Astrocyte (in vitro differentiated cells and primary cell): ENCODE measurements around the gene DNAH9. TPM values are rescaled to one million over a fixed set of nuclear protein-coding genes. Genes with fewer than 3 reads are reported as not detected.

Experiments
- DNase-seq: peaks from one replicate; pipeline ENCODE4 v3.0.0-alpha.2; 2010; ENCODE audit warnings: low read depth
- FAIRE-seq: peaks from 2 replicates; lab custom pipeline; 2011; peaks lifted over from hg19 to GRCh38; lab: Jason Lieb, UNC
- H2AFZ ChIP-seq: 2 replicates; pipeline ENCODE4 v1.6.0; 2012; ENCODE audit warnings: low read depth, low read length, inconsistent platforms
- H3K27ac ChIP-seq: 2 replicates; pipeline ENCODE4 v1.5.1; 2011; ENCODE audit warnings: low read depth, low read length, inconsistent platforms
- H3K27me3 ChIP-seq: 2 replicates; pipeline ENCODE4 v1.6.0; 2011; ENCODE audit warnings: low read length, inconsistent platforms; ENCODE audit not compliant: insufficient read depth
- H3K36me3 ChIP-seq: 2 replicates; pipeline ENCODE4 v1.5.1; 2011; ENCODE audit warnings: low read length, inconsistent platforms; ENCODE audit not compliant: insufficient read depth
- H3K4me1 ChIP-seq: 2 replicates; pipeline ENCODE4 v1.5.1; 2011; ENCODE audit warnings: low read length, inconsistent platforms; ENCODE audit not compliant: insufficient read depth
- H3K4me2 ChIP-seq: 2 replicates; pipeline ENCODE4 v1.6.0; 2012; ENCODE audit warnings: low read length, inconsistent platforms
- H3K4me3 ChIP-seq: 2 replicates; pipeline ENCODE4 v1.5.1; 2011; ENCODE audit warnings: low read depth, mild to moderate bottlenecking, low read length, inconsistent platforms; ENCODE audit not compliant: insufficient read depth
- H3K79me2 ChIP-seq: 2 replicates; pipeline ENCODE4 v1.6.0; 2012; ENCODE audit warnings: mild to moderate bottlenecking, low read length, inconsistent platforms; ENCODE audit not compliant: insufficient read depth
- H3K9ac ChIP-seq: 2 replicates; pipeline ENCODE4 v1.6.0; 2012; ENCODE audit warnings: mild to moderate bottlenecking, low read length, inconsistent platforms
- H3K9me3 ChIP-seq: 2 replicates; pipeline ENCODE4 v1.5.1; 2012; ENCODE audit warnings: low read depth, mild to moderate bottlenecking, low read length, inconsistent platforms; ENCODE audit not compliant: insufficient read depth
- H4K20me1 ChIP-seq: 2 replicates; pipeline ENCODE4 v1.6.0; 2012; ENCODE audit warnings: low read length, inconsistent platforms; ENCODE audit not compliant: insufficient read depth
- H3K27ac Mint-ChIP-seq: one replicate; pipeline ENCODE4 v1.8.0; 2021; ENCODE audit warnings: mild to moderate bottlenecking, mixed read lengths; ENCODE audit not compliant: unreplicated experiment
- H3K27me3 Mint-ChIP-seq: one replicate; pipeline ENCODE4 v1.8.0; 2021; ENCODE audit warnings: low read depth, mixed read lengths; ENCODE audit not compliant: unreplicated experiment
- H3K36me3 Mint-ChIP-seq: one replicate; pipeline ENCODE4 v1.8.0; 2021; ENCODE audit warnings: low read depth, mixed read lengths; ENCODE audit not compliant: unreplicated experiment
- H3K4me1 Mint-ChIP-seq: one replicate; pipeline ENCODE4 v1.8.0; 2021; ENCODE audit warnings: low read depth, mixed read lengths; ENCODE audit not compliant: unreplicated experiment
- H3K4me3 Mint-ChIP-seq: one replicate; pipeline ENCODE4 v1.8.0; 2021; ENCODE audit warnings: mild to moderate bottlenecking, moderate library complexity, mixed read lengths; ENCODE audit not compliant: unreplicated experiment
- H3K9me3 Mint-ChIP-seq: one replicate; pipeline ENCODE4 v1.8.0; 2021; ENCODE audit warnings: mild to moderate bottlenecking, mixed read lengths; ENCODE audit not compliant: unreplicated experiment
- EZH2 ChIP-seq: IDR thresholded peaks from 2 replicates; pipeline ENCODE4 v1.6.1; 2012; ENCODE audit warnings: mild to moderate bottlenecking, low read length, inconsistent platforms; ENCODE audit not compliant: insufficient read depth
- total RNA-seq: library from RNA; stranded (reverse); gene quantifications from 2 replicates; pipeline ENCODE4 v1.2.1, GENCODE V29; 2021
- TF ChIP-seq, protein P1 (sequence below): IDR thresholded peaks from 2 replicates; pipeline ENCODE4 v1.5.1; 2011; ENCODE audit warnings: low read depth, mild to moderate bottlenecking, inconsistent platforms, low read length, moderate library complexity; ENCODE audit not compliant: insufficient read depth

The DNAH9 gene
- total RNA-seq, 1 donor from 2014 or later = not detected

DNA sequence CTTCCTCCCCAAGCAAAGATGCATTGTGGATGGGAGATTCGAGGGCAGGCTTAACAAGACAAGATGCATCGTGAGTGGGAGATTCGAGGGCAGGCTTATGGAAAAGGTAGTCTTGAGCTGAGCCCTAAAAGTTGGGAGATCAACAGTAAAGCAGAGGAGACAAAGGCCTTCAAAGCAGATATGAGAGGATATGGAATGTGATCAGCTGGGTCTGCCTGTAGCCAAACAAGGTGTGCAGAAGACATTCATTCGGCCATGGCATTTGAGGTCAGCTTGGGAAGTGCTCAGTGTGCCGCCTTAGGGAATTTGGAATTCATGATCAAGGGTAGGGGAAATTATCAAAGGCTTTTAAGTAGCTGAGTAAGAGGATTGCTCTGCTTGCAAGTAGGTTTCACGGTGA, 39.5 kb downstream of the DNAH9 start:
- TF ChIP-seq, protein P1, sequence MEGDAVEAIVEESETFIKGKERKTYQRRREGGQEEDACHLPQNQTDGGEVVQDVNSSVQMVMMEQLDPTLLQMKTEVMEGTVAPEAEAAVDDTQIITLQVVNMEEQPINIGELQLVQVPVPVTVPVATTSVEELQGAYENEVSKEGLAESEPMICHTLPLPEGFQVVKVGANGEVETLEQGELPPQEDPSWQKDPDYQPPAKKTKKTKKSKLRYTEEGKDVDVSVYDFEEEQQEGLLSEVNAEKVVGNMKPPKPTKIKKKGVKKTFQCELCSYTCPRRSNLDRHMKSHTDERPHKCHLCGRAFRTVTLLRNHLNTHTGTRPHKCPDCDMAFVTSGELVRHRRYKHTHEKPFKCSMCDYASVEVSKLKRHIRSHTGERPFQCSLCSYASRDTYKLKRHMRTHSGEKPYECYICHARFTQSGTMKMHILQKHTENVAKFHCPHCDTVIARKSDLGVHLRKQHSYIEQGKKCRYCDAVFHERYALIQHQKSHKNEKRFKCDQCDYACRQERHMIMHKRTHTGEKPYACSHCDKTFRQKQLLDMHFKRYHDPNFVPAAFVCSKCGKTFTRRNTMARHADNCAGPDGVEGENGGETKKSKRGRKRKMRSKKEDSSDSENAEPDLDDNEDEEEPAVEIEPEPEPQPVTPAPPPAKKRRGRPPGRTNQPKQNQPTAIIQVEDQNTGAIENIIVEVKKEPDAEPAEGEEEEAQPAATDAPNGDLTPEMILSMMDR = no peak
- TF ChIP-seq EZH2 = no peak
- H3K4me1 Mint-ChIP-seq = no peaks in the 10 kb centered on the region
- Histone ChIP-seq H2AFZ (no peak overlapping the region), H3K79me2 (no peaks in the 10 kb centered on the region), H3K9me3 (peaks cover 9% of the 10 kb centered on the region), H3K9ac (no peak overlapping the region), H4K20me1 (no peaks in the 10 kb centered on the region), H3K4me1 (no peaks in the 10 kb centered on the region), H3K4me2 (no peak overlapping the region), H3K27me3 (no peaks in the 10 kb centered on the region), H3K27ac (no peak overlapping the region), H3K4me3 (no peak overlapping the region), H3K36me3 (no peaks in the 10 kb centered on the region)
- no peak overlapping the region for H3K27ac Mint-ChIP-seq
- FAIRE-seq (no peak), DNase-seq (no peak)
- H3K9me3 Mint-ChIP-seq = peaks cover 11% of the 10 kb centered on the region
- H3K27me3 Mint-ChIP-seq = no peaks in the 10 kb centered on the region
- H3K36me3 Mint-ChIP-seq = no peaks in the 10 kb centered on the region
- H3K4me3 Mint-ChIP-seq = no peak overlapping the region

GRCh38 chr17:11638700-11639265, 40.5 kb downstream of the DNAH9 start:
- Histone ChIP-seq H3K27me3 (no peaks in the 10 kb centered on the region), H3K79me2 (no peaks in the 10 kb centered on the region), H3K9ac (no peak overlapping the region), H4K20me1 (no peaks in the 10 kb centered on the region), H3K4me2 (no peak overlapping the region), H3K4me1 (no peaks in the 10 kb centered on the region), H3K4me3 (no peak overlapping the region), H3K36me3 (no peaks in the 10 kb centered on the region), H3K27ac (no peak overlapping the region), H3K9me3 (peaks cover 9% of the 10 kb centered on the region), H2AFZ (no peak overlapping the region)
- FAIRE-seq (no peak), DNase-seq (no peak)
- no peaks in the 10 kb centered on the region for H3K4me1 Mint-ChIP-seq
- no peak overlapping the region for H3K4me3 Mint-ChIP-seq
- H3K9me3 Mint-ChIP-seq = peaks cover 11% of the 10 kb centered on the region
- H3K36me3 Mint-ChIP-seq = no peaks in the 10 kb centered on the region
- no peak overlapping the region for H3K27ac Mint-ChIP-seq
- H3K27me3 Mint-ChIP-seq = no peaks in the 10 kb centered on the region
- TF ChIP-seq, protein P1 = no peak
- TF ChIP-seq EZH2 = no peak

- no peak overlapping the region for H3K27ac ChIP-seq
- Mint-ChIP-seq H3K27ac (no peak overlapping the region), H3K27me3 (no peaks in the 10 kb centered on the region), H3K4me1 (no peaks in the 10 kb centered on the region), H3K9me3 (peaks cover 13% of the 10 kb centered on the region), H3K4me3 (no peak overlapping the region), H3K36me3 (no peaks in the 10 kb centered on the region)
- no peak overlapping the region for H3K4me3 ChIP-seq
- no peaks in the 10 kb centered on the region for H3K79me2 ChIP-seq
- peaks cover 6% of the 10 kb centered on the region for H3K9me3 ChIP-seq
- DNase-seq = no peak
- FAIRE-seq = no peak
- no peak overlapping the region for H2AFZ ChIP-seq
- H3K36me3 ChIP-seq = no peaks in the 10 kb centered on the region
- no peaks in the 10 kb centered on the region for H3K27me3 ChIP-seq
- no peak overlapping the region for H3K9ac ChIP-seq
- H3K4me2 ChIP-seq = no peak overlapping the region
- no peaks in the 10 kb centered on the region for H4K20me1 ChIP-seq
- no peaks in the 10 kb centered on the region for H3K4me1 ChIP-seq
- TF ChIP-seq EZH2 = no peak
Measured at GRCh38 chr17:11639736-11640462, 41.6 kb downstream of the DNAH9 start.
